Measurements from ENCODE around the gene RBFOX1.

DNA sequence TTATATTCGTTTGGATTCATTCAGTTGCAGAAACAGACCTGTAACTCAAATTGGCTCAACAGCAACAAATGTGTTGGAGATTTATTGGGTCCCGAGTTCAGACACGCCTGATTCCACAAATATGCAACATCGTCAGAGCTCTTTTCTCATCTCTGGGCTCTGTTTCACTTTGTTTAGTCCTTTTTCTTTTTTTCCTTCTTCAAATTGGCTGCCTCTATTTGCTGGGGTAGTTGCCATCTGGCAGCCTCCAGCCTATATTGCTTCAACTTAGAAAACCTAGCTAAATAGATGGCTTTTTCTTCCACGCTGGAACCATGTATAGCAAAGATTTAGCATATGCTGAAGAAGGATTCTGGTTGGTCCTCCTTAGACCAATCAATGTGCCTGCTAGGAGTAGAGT, 398.5 kb downstream of the RBFOX1 start:
- no peak for TF ChIP-seq POLR2AphosphoS5 (IDR thresholded peaks at IDR 0.05)
- no peak for TF ChIP-seq EP300 (IDR thresholded peaks at IDR 0.05)
- TF ChIP-seq, protein P1, sequence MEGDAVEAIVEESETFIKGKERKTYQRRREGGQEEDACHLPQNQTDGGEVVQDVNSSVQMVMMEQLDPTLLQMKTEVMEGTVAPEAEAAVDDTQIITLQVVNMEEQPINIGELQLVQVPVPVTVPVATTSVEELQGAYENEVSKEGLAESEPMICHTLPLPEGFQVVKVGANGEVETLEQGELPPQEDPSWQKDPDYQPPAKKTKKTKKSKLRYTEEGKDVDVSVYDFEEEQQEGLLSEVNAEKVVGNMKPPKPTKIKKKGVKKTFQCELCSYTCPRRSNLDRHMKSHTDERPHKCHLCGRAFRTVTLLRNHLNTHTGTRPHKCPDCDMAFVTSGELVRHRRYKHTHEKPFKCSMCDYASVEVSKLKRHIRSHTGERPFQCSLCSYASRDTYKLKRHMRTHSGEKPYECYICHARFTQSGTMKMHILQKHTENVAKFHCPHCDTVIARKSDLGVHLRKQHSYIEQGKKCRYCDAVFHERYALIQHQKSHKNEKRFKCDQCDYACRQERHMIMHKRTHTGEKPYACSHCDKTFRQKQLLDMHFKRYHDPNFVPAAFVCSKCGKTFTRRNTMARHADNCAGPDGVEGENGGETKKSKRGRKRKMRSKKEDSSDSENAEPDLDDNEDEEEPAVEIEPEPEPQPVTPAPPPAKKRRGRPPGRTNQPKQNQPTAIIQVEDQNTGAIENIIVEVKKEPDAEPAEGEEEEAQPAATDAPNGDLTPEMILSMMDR (IDR thresholded peaks at IDR 0.05): no peak
- TF ChIP-seq POLR2A (IDR thresholded peaks at IDR 0.05): no peak
